Myocyte (in vitro differentiated cells): ENCODE measurements around the gene BASP1. TPM values are rescaled to one million over a fixed set of nuclear protein-coding genes. Genes with fewer than 3 reads are reported as not detected.
"Not testable (repeated sequence)": the region's sequence is repeated elsewhere in the genome, so short reads cannot be mapped to it uniquely, and the experiment has no call there.

Experiments used
- DNase-seq: peaks from one replicate; pipeline ENCODE4 v3.0.0-alpha.2; 2012; ENCODE audit warnings: low read depth
- total RNA-seq: library from RNA; depleted of rRNA; stranded (reverse); fragments of >200 nt; gene quantifications from 2 replicates; pipeline ENCODE4 v1.2.3, GENCODE V29; 2014

The BASP1 gene
- total RNA-seq, 1 donor from 2014 or later = 80.7 TPM

DNA sequence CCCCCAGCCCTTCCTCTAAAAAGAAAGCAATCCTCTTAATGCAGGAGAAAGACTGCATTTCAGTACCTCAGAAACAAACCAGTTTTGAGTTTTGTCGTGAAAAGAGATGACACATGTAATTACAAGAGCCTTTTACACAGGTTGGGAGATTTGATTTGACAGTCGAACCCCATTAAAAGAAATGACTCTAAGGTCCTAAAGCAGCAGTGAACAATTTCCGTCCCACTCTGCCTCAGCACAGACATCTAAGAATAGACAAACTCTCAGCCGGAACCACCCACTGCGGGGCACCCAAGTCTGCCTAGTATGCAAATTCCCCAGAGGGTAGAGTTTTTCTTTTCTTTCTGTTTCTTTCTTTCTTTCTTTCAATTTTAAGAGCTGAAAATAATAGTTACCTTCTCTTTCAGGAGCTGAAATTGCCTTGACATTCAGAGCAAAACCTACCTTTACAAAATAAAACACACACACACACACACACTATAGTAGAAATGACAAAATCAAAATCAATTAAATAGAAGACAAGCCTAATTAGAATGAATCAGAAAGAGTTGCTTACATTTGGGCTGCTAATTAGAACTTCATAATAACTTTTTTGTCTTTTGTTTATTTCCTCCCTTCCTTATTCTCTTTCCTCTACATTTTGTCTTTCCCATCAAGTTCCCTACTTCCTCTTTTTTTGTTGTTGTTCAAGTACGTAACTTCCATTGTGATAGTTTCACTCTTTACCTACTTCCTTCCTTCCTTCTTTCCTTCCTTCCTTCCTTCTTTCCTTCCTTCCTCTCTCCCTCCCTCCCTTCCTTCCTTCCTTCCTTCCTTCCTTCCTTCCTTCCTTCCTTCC is 65.1 kb downstream of the BASP1 start:
- no peak for DNase-seq

GRCh38 chr5:17283121-17283415 is 65.6 kb downstream of the BASP1 start:
- DNase-seq = no peak

GRCh38 chr5:17287501-17288155 is 70.2 kb downstream of the BASP1 start:
- DNase-seq = no peak

DNA sequence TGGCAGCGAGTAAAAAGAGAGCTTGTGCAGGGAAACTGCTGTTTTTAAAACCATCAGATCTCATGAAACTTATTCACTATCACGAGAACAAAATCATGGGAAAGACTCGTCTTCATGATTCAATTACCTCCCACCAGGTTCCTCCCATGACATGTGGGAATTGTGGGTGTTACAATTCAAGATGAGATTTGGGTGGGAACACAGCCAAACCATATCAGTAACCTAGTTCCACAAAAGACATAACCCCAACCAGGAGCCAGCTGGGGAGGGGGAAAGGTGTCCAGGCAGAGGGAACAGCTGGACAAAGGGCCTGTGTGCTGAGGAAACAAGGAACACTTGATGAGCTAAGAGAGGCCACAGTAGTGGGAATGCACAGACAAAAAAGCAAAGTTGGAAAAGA is 71.1 kb downstream of the BASP1 start:
- no peak for DNase-seq

- DNase-seq = no peak
Observed at GRCh38 chr5:17289681-17290539, 72.5 kb downstream of the BASP1 start.

DNA sequence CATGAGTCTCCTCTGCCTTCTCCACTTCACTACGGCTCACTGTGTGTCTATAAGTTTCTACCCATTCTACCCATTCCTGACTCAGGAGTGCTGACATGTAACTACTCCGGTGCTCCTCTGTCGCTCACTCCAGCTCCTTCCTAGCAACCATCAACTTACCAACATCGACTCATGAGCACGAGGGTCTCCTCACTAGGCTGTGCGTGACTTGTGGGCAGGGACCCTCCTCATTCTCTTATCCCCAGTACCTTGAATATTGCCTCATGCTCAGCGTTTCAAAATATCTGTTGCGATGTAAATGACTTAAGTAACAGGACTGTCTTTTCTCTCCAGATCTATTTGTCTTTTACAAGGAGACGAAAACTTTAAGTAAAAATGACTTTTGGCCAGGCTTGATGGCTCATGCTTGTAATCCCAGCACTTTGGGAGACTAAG is 73.1 kb downstream of the BASP1 start:
- no peak for DNase-seq

DNA sequence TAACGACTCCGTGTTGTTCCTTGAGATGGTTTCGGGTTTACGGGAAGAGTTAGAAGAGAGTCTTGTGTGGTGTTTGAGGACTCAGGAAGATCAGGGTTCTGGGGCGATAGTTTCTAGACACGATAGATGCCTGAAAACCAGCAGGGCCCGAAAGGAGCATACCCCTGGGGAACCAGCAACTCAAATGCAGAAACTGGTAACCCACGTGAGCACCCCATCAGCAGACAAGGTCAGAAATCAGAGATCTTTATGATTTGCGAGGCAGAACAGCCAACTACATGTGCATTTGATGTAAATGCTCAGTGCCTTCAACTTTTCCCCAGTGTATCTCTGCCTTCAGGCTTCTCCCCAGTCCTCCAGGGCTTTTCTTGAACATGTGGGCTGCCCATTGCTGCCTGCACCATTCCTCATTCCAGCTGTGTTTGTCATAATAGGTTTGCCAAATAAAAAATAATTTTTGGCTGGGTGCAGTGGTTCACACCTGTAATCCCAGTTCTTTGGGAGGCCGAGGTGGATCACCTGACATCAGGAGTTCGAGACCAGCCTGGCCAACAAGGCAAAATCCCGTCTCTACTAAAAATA is 75.1 kb downstream of the BASP1 start:
- DNase-seq = no peak

- no peak for DNase-seq
Observed at GRCh38 chr5:17294639-17295311, 77.3 kb downstream of the BASP1 start.

GRCh38 chr5:17295671-17296070 is 78.2 kb downstream of the BASP1 start:
- DNase-seq = no peak

DNA sequence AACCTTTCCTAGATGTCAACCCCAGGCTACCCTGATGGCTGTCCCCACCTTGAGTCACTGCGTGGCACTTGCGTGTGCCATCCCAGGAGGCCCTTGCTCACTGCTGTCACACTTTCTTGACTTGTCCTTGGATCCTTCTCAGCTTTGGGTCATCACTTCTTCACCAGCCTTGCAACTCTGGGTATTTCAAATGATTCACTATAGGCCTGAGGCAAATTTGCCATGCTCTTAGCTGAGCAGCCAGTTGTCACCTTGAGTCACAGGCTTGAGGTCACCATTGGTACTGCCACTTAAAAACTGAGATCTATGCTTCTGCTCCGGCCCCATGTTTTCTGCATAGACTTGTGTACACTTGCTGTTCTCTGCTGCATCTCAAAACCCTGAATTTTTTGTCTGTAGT is 84.7 kb downstream of the BASP1 start:
- peak; percentile 30 for DNase-seq

GRCh38 chr5:17302604-17303003 is 85.2 kb downstream of the BASP1 start:
- peak; percentile 24 for DNase-seq

GRCh38 chr5:17304282-17304681 is 86.9 kb downstream of the BASP1 start:
- DNase-seq = peak; percentile 24

DNA sequence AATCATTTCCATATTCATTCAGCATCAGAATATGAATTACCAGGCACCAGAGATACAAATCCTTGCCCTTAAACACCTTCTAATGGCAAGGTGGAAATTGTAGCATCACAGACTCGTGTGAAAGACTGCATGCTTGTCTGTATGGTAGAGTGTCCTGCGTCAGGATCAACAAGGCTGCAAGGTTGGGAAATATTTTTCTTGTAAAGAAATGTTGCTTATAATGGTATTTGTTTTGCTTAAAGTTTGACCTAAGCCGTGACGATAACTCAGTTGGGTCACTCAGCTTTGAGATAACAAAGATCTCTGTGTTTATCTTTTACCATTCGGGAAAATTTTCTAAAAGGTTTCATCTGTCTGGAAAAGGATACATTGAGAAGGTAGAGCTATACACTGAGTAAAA is 87.6 kb downstream of the BASP1 start:
- no peak for DNase-seq

DNA sequence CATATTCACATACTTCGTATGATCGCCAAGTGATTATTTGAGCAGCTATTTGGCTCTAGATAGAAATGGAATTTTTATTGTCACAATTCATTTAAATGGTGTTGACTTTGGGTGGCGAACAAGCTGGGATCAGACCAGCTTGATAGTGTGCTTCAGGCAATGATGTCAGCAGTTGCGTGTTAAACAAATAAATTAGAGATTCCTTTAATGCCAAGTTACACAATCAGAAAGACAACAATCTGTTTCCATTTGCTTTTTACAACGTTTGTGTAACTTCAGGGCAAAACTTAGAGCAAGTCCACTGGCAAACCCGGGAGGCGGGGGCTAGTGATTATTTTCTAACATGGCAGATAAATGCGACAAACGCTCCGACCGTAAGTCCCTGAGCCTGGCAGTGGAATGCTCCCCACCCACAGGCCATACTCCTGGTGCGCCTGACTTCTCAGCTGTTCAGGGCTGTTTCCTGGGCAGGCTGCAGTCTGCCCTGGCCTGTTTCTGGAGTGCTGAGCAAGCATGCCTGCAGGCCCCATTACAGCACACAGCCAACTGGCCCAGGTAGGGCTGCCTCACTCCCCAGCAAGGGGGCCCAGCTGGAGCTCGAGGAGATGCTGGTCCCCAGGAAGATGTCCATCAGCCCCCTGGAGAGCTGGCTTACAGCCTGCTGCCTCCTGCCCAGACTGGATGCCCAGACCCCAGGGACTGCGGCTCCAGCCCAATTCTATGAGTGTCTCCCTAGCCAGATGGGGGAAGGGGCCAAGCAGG is 88.7 kb downstream of the BASP1 start:
- DNase-seq = peak; percentile 70

DNA sequence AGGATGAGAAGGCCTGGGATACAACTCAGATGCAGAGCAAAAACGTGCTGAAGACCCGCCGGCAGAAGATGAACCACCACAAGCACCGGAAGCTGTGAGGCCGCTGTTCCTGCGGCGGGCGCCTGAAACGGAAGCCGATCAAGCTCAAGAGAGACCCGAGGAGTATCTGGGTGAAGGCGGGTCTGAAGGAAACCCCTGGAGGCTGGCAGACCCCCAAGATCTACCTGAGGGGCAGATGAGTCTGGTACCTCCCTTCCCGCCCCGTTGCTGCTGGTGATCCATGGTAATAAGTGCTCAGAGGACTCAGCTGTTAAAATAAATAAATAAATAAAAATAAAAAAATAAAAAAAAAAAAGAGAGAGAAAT is 89.3 kb downstream of the BASP1 start:
- no peak for DNase-seq

- DNase-seq = not testable (repeated sequence)
Observed at GRCh38 chr5:17307440-17307839, 90.0 kb downstream of the BASP1 start.

GRCh38 chr5:17308326-17309065 is 91.1 kb downstream of the BASP1 start:
- DNase-seq = no peak

GRCh38 chr5:17309462-17309861 is 92.0 kb downstream of the BASP1 start:
- no peak for DNase-seq

- DNase-seq = not testable (repeated sequence)
Observed at GRCh38 chr5:17310502-17310901, 93.1 kb downstream of the BASP1 start.

GRCh38 chr5:17311811-17312210 is 94.4 kb downstream of the BASP1 start:
- DNase-seq = not testable (repeated sequence)
